22Rv1 (cell line): Measurements from ENCODE around the gene DHRS3.

Source experiments
- ZFX ChIP-seq: fragments of 450-650 bp; IDR thresholded peaks from 2 replicates; pipeline ENCODE4 v1.6.1; 2017; ENCODE audit warnings: antibody characterized with exemption, borderline replicate concordance
- TF ChIP-seq, protein P1 (sequence below): fragments of 450-650 bp; IDR thresholded peaks from 2 replicates; pipeline ENCODE4 v1.5.1; 2017; ENCODE audit warnings: mild to moderate bottlenecking

DNA sequence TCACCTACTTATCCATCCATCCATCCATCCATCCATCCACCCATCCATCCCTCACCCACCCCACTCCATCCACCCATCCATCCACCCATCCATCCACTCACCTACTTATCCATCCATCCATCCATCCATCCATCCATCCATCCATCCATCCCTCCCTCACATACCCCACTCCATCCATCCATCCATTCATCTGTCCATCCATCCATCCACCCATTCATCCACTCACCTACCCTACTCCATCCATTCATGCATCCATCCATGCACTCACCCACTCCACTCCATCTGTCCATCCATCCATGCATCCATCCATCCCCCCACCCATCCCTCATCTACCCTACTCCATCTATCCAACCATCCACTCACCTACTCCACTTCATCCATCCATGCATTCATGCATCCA, 34.5 kb downstream of the DHRS3 start:
- TF ChIP-seq, protein P1, sequence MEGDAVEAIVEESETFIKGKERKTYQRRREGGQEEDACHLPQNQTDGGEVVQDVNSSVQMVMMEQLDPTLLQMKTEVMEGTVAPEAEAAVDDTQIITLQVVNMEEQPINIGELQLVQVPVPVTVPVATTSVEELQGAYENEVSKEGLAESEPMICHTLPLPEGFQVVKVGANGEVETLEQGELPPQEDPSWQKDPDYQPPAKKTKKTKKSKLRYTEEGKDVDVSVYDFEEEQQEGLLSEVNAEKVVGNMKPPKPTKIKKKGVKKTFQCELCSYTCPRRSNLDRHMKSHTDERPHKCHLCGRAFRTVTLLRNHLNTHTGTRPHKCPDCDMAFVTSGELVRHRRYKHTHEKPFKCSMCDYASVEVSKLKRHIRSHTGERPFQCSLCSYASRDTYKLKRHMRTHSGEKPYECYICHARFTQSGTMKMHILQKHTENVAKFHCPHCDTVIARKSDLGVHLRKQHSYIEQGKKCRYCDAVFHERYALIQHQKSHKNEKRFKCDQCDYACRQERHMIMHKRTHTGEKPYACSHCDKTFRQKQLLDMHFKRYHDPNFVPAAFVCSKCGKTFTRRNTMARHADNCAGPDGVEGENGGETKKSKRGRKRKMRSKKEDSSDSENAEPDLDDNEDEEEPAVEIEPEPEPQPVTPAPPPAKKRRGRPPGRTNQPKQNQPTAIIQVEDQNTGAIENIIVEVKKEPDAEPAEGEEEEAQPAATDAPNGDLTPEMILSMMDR: no peak
- no peak for TF ChIP-seq ZFX
